DOHH2 (cell line): ENCODE results near the gene RSPO4.

ENCODE experiments used
- CTCF ChIP-seq: fragments of 200-600 bp; sonication (generic); IDR thresholded peaks from one replicate; pipeline ENCODE4 v1.5.1; 2014; ENCODE audit warnings: antibody characterized with exemption, mild to moderate bottlenecking, low read depth, low read length; ENCODE audit not compliant: poor library complexity, severe bottlenecking
- EZH2phosphoT487 ChIP-seq: fragments of 200-600 bp; sonication (generic); IDR thresholded peaks from 2 replicates; pipeline ENCODE4 v1.6.1; 2017; ENCODE audit warnings: borderline replicate concordance, mild to moderate bottlenecking, antibody characterized with exemption, low read length, moderate library complexity, mixed read lengths

DNA sequence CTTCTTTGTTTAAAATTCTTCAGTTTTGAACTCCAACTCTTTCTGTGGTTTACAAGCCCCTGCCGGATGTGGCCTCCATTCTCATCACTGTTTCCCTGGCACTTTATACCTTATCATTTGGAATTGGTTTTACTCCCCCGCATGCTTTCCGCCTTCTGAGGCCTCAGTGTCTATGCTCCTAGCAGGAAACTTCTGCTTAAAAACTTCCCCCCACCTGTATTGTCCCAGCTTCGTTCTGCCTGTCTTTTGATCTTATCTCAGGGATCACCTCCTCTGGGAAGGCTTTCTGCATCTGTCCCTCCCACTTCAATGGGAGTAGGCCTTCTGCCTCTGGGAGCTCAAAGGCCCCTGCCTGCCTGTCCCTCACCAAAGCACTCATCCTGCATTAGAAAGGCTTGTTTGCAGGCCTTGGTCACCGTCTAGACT, 82.6 kb downstream of the RSPO4 start:
- no peak for TF ChIP-seq CTCF
- TF ChIP-seq EZH2phosphoT487: no peak
